ENCODE results near the gene PRDM5. TPM values are rescaled to one million over a fixed set of nuclear protein-coding genes. Genes with fewer than 3 reads are reported as not detected.

PRDM5 gene
- total and polyA plus RNA-seq, 2 donors = 1.8 to 5.1 TPM

DNA sequence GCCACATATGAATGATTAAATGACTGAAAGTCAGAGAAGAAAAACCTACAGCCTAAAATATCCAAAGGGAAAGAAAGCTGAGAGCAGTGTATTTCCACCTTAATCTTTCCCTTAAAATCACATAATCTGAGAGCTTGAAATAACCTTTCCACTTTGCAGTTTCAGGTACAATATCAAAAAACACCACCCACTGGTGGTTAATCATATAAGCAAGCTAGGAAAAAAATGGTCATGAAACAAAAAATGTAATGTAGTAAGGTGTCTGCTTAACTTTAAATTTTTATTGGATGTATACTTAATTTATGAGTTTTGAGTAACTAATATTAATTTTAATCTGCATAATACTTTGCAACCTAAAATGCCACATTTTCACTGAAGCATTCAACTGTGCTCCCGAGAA lies 3.2 kb downstream of the PRDM5 start:
- no peaks in the 10 kb centered on the region for H3K36me3 ChIP-seq (ENCODE audit: control insufficient read depth in 2 of 2, insufficient read depth in 2 of 2, low read length in 1 of 2)
- H3K27ac ChIP-seq (ENCODE audit: low read depth in 1 of 2, low read length in 1 of 2) = no peak overlapping the region
- no peaks in the 10 kb centered on the region for H3K4me1 ChIP-seq (ENCODE audit: control insufficient read depth in 2 of 2, insufficient read depth in 2 of 2, low read length in 2 of 2)
- H3K9me3 ChIP-seq (ENCODE audit: control insufficient read depth in 2 of 2, insufficient read depth in 1 of 2, low read length in 1 of 2) = no peaks in the 10 kb centered on the region
- peaks cover 31 to 50% of the 10 kb centered on the region in 2 donors for H3K27me3 ChIP-seq (ENCODE audit: control insufficient read depth in 2 of 2, insufficient read depth in 1 of 2, low read length in 1 of 2)
- no peak overlapping the region for H3K4me3 ChIP-seq (ENCODE audit: low read length in 2 of 2)
- 96% methylated on average over 1 of the region's 1 CpG for WGBS
- no peak for DNase-seq (ENCODE audit: low read depth in 6 of 9, low spot score in 9 of 9)

DNA sequence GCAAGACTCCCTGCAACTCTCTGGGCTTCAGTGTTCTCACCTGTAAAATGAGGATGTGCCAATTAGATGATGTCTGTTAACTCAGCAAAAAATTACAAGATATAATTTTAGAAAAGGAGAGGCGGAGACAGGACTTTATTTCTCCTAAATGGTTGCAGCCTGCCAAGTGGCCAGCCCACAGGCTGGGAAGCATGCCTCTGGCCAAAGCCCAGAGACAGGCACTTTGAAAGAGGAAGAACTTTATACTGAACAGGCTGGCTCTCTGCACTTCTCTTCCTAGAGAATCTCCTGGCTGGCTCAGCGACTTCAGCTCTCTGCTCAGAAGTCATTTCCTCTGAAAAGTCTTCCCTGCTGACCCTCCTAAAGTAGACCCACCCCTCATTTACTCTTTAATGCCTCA lies 3.7 kb downstream of the PRDM5 start:
- Histone ChIP-seq H3K4me1 (ENCODE audit: control insufficient read depth in 2 of 2, insufficient read depth in 2 of 2, low read length in 2 of 2) (no peaks in the 10 kb centered on the region), H3K27me3 (ENCODE audit: control insufficient read depth in 2 of 2, insufficient read depth in 1 of 2, low read length in 1 of 2) (peaks cover 30 to 44% of the 10 kb centered on the region in 2 donors), H3K36me3 (ENCODE audit: control insufficient read depth in 2 of 2, insufficient read depth in 2 of 2, low read length in 1 of 2) (no peaks in the 10 kb centered on the region), H3K4me3 (ENCODE audit: low read length in 2 of 2) (no peak overlapping the region), H3K9me3 (ENCODE audit: control insufficient read depth in 2 of 2, insufficient read depth in 1 of 2, low read length in 1 of 2) (no peaks in the 10 kb centered on the region), H3K27ac (ENCODE audit: low read depth in 1 of 2, low read length in 1 of 2) (no peak overlapping the region)
- WGBS = 78% methylated on average over 2 of the region's 2 CpGs
- no peak for DNase-seq (ENCODE audit: low read depth in 6 of 9, low spot score in 9 of 9)

DNA sequence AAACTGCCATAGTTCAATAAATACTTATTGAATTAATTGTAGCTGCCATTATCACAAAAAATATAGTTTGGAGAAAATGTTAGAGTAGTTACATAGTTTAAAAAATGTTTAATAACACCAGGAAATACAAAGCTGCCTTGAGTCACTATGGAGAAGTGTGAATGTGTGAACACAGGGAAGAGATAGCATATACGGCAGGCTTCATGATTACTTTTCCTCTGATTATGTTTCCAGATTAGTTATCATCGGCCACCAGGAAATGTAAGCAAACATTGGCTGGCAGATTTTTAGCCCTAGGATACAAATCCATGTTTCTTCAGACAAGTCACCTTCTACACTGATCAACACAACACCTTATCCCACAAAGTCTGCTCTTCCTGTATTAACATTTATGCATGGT lies 4.4 kb downstream of the PRDM5 start:
- Histone ChIP-seq H3K27ac (ENCODE audit: low read depth in 1 of 2, low read length in 1 of 2) (no peak overlapping the region), H3K4me1 (ENCODE audit: control insufficient read depth in 2 of 2, insufficient read depth in 2 of 2, low read length in 2 of 2) (no peaks in the 10 kb centered on the region), H3K4me3 (ENCODE audit: low read length in 2 of 2) (no peak overlapping the region), H3K9me3 (ENCODE audit: control insufficient read depth in 2 of 2, insufficient read depth in 1 of 2, low read length in 1 of 2) (no peaks in the 10 kb centered on the region), H3K27me3 (ENCODE audit: control insufficient read depth in 2 of 2, insufficient read depth in 1 of 2, low read length in 1 of 2) (peaks cover 23 to 37% of the 10 kb centered on the region in 2 donors), H3K36me3 (ENCODE audit: control insufficient read depth in 2 of 2, insufficient read depth in 2 of 2, low read length in 1 of 2) (no peaks in the 10 kb centered on the region)
- DNase-seq (ENCODE audit: low read depth in 6 of 9, low spot score in 9 of 9) = no peak
- WGBS = 95% methylated on average over 2 of the region's 2 CpGs

DNA sequence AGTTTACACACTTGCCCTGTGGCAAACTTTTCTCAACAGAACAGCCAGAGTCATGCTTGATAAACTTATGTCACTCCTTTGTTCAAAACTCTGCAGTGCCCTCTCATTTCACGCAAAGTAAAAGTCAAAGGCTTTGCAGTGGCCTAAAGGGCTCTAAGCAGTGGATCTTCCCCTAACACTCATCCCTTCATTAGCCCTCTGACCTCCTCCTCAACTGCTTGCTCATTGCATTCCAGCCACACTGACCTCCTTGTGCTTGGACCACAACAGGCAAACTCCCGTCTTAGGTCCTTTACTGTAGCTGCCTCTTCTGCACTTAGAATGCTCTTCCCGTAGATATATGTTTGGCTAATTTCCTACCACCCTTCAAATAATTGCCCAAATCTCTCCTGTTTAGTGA lies 5.6 kb downstream of the PRDM5 start:
- no peaks in the 10 kb centered on the region for H3K9me3 ChIP-seq (ENCODE audit: control insufficient read depth in 2 of 2, insufficient read depth in 1 of 2, low read length in 1 of 2)
- no peaks in the 10 kb centered on the region for H3K36me3 ChIP-seq (ENCODE audit: control insufficient read depth in 2 of 2, insufficient read depth in 2 of 2, low read length in 1 of 2)
- no peaks in the 10 kb centered on the region for H3K4me1 ChIP-seq (ENCODE audit: control insufficient read depth in 2 of 2, insufficient read depth in 2 of 2, low read length in 2 of 2)
- H3K4me3 ChIP-seq (ENCODE audit: low read length in 2 of 2) = no peak overlapping the region
- WGBS = 64% methylated on average over 3 of the region's 3 CpGs
- H3K27ac ChIP-seq (ENCODE audit: low read depth in 1 of 2, low read length in 1 of 2) = no peak overlapping the region
- DNase-seq (ENCODE audit: low read depth in 6 of 9, low spot score in 9 of 9) = no peak
- H3K27me3 ChIP-seq (ENCODE audit: control insufficient read depth in 2 of 2, insufficient read depth in 1 of 2, low read length in 1 of 2) = peaks cover 12 to 26% of the 10 kb centered on the region in 2 donors

DNA sequence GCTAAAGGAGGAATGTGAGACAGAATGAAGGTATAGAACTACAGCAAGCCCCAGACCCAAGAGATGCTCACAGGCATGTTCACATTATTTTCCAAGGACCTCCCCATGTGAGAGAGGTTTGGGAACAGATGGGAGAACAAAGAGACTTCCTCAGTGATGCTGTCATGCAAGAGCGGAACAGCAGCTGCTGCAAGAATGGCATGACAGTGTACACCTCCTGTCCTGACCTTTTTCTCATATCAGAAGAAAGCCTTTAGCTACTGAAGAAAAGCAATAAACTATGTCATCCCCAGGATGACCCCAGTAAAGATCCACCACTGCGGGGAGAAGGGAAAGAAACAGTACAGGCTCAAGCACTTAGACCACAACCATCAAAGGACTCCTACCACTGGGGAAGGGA lies 7.2 kb downstream of the PRDM5 start:
- 96% methylated on average over 2 of the region's 2 CpGs for WGBS
- no peak for DNase-seq (ENCODE audit: low read depth in 6 of 9, low spot score in 9 of 9)
- H3K27me3 ChIP-seq (ENCODE audit: control insufficient read depth in 2 of 2, insufficient read depth in 1 of 2, low read length in 1 of 2) = peaks cover 2 to 11% of the 10 kb centered on the region in 2 donors
- no peaks in the 10 kb centered on the region for H3K36me3 ChIP-seq (ENCODE audit: control insufficient read depth in 2 of 2, insufficient read depth in 2 of 2, low read length in 1 of 2)
- H3K4me3 ChIP-seq (ENCODE audit: low read length in 2 of 2) = no peak overlapping the region
- no peak overlapping the region for H3K27ac ChIP-seq (ENCODE audit: low read depth in 1 of 2, low read length in 1 of 2)
- no peaks in the 10 kb centered on the region for H3K4me1 ChIP-seq (ENCODE audit: control insufficient read depth in 2 of 2, insufficient read depth in 2 of 2, low read length in 2 of 2)
- H3K9me3 ChIP-seq (ENCODE audit: control insufficient read depth in 2 of 2, insufficient read depth in 1 of 2, low read length in 1 of 2) = no peaks in the 10 kb centered on the region

DNA sequence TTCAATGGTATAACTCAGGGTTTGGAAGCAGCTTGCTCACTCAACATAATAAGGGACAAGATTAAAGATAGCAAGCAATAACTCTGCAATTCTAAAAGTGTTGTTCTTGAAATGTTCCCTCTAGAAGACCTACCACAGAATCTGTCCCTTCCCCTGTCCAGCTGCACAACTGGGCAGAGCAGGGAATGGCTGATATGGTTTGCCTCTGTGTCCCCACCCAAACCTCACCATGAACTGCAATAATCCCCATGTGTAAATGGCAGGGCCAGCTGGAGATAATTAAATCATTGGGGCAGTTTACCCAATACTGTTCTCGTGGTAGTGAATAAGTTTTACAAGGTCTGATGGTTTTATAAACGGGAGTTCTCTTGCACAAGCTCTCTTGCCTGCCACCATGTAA lies 19.1 kb downstream of the PRDM5 start:
- H3K27ac ChIP-seq (ENCODE audit: low read depth in 1 of 2, low read length in 1 of 2) = no peak overlapping the region
- no peak for DNase-seq (ENCODE audit: low read depth in 6 of 9, low spot score in 9 of 9)
- 97% methylated on average over 2 of the region's 2 CpGs for WGBS
- no peaks in the 10 kb centered on the region for H3K9me3 ChIP-seq (ENCODE audit: control insufficient read depth in 2 of 2, insufficient read depth in 1 of 2, low read length in 1 of 2)
- no peaks in the 10 kb centered on the region for H3K36me3 ChIP-seq (ENCODE audit: control insufficient read depth in 2 of 2, insufficient read depth in 2 of 2, low read length in 1 of 2)
- no peaks in the 10 kb centered on the region for H3K4me1 ChIP-seq (ENCODE audit: control insufficient read depth in 2 of 2, insufficient read depth in 2 of 2, low read length in 2 of 2)
- no peaks in the 10 kb centered on the region for H3K27me3 ChIP-seq (ENCODE audit: control insufficient read depth in 2 of 2, insufficient read depth in 1 of 2, low read length in 1 of 2)
- H3K4me3 ChIP-seq (ENCODE audit: low read length in 2 of 2) = no peak overlapping the region

DNA sequence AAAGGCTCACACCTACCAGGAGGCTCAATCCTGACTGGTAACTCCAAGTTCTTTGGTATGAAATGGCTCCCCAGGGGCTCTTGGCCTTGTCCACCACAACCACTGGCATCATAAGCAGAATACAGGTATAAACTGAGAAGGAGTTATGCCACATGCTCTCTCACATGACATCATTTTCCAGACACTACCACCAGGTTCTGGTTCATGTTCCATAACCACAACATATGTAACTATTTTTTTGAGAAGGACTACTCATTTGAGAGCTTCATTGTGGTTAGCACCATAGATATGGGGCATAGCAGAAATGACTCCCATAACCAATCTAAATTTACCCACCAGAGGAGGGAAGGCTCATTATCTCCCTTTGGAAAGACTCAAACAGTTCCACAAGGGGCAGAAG lies 19.6 kb downstream of the PRDM5 start:
- no peaks in the 10 kb centered on the region for H3K4me1 ChIP-seq (ENCODE audit: control insufficient read depth in 2 of 2, insufficient read depth in 2 of 2, low read length in 2 of 2)
- no peak overlapping the region for H3K4me3 ChIP-seq (ENCODE audit: low read length in 2 of 2)
- no peak for DNase-seq (ENCODE audit: low read depth in 6 of 9, low spot score in 9 of 9)
- no peaks in the 10 kb centered on the region for H3K9me3 ChIP-seq (ENCODE audit: control insufficient read depth in 2 of 2, insufficient read depth in 1 of 2, low read length in 1 of 2)
- H3K27me3 ChIP-seq (ENCODE audit: control insufficient read depth in 2 of 2, insufficient read depth in 1 of 2, low read length in 1 of 2) = no peaks in the 10 kb centered on the region
- H3K36me3 ChIP-seq (ENCODE audit: control insufficient read depth in 2 of 2, insufficient read depth in 2 of 2, low read length in 1 of 2) = no peaks in the 10 kb centered on the region
- H3K27ac ChIP-seq (ENCODE audit: low read depth in 1 of 2, low read length in 1 of 2) = no peak overlapping the region

DNA sequence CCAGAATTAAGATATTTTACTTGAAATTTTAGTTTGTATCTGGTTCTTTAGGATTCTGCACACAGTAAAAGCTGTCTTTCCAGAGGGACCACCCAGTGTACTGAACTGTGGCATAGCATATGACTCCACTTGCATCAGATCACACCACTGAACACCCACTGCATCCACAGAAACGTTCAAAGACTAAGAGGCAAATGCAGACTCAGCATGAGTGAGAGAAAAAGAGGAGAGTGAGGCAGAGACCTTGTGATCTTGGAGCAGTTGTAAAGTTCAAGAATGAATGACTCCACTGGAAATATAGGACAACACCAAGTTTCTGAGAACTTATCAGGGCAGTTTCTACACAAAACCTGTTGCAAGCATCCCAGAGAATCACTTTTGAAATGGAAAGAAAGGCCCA lies 20.8 kb downstream of the PRDM5 start:
- 75% methylated on average over 1 of the region's 1 CpG for WGBS
- Histone ChIP-seq H3K9me3 (ENCODE audit: control insufficient read depth in 2 of 2, insufficient read depth in 1 of 2, low read length in 1 of 2) (no peaks in the 10 kb centered on the region), H3K27ac (ENCODE audit: low read depth in 1 of 2, low read length in 1 of 2) (no peak overlapping the region), H3K36me3 (ENCODE audit: control insufficient read depth in 2 of 2, insufficient read depth in 2 of 2, low read length in 1 of 2) (no peaks in the 10 kb centered on the region), H3K27me3 (ENCODE audit: control insufficient read depth in 2 of 2, insufficient read depth in 1 of 2, low read length in 1 of 2) (no peaks in the 10 kb centered on the region), H3K4me1 (ENCODE audit: control insufficient read depth in 2 of 2, insufficient read depth in 2 of 2, low read length in 2 of 2) (no peaks in the 10 kb centered on the region), H3K4me3 (ENCODE audit: low read length in 2 of 2) (no peak overlapping the region)
- DNase-seq (ENCODE audit: low read depth in 6 of 9, low spot score in 9 of 9) = no peak

DNA sequence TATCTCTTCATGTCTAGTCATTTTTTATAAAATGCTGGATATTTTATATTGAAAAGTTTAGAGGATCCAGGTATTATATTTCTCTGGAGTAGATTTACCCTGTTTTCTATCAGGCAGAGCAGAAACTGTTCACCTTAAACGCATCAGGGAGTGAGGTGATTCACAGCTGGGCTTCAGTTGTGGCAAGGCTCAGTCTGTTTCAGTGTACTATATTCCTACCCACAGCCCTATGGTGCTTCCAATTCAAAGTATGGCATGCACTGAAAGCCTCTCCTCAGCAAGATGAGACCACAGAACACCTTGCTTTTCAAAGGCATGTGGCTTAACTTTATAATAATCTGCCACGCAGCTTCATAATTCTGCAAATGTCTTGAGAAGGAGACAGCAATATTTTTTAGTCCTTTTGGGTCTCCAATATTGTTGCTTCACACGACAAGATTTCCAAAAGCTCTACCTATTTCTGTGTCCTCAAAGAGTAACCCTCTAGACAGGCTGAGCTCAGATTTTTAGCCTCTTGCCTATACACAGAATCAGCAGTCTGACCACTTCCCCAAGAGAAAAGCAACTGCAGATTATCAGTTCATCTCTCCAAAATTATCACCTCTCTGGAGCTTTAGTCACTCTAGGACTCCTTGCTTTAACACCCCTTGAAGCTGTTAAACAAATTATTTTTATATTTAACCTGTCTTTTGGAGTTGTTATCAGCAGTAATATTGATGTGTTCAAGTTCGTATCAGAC lies 24.4 kb downstream of the PRDM5 start:
- Histone ChIP-seq H3K27me3 (ENCODE audit: control insufficient read depth in 2 of 2, insufficient read depth in 1 of 2, low read length in 1 of 2) (no peaks in the 10 kb centered on the region), H3K4me3 (ENCODE audit: low read length in 2 of 2) (no peak overlapping the region), H3K36me3 (ENCODE audit: control insufficient read depth in 2 of 2, insufficient read depth in 2 of 2, low read length in 1 of 2) (no peaks in the 10 kb centered on the region), H3K4me1 (ENCODE audit: control insufficient read depth in 2 of 2, insufficient read depth in 2 of 2, low read length in 2 of 2) (no peaks in the 10 kb centered on the region), H3K27ac (ENCODE audit: low read depth in 1 of 2, low read length in 1 of 2) (no peak overlapping the region), H3K9me3 (ENCODE audit: control insufficient read depth in 2 of 2, insufficient read depth in 1 of 2, low read length in 1 of 2) (no peaks in the 10 kb centered on the region)
- DNase-seq (ENCODE audit: low read depth in 6 of 9, low spot score in 9 of 9) = no peak
- 92% methylated on average over 4 of the region's 4 CpGs for WGBS
